Measurements from ENCODE around the gene SHFL. TPM values are rescaled to one million over a fixed set of nuclear protein-coding genes. Genes with fewer than 3 reads are reported as not detected.

The SHFL gene
- total RNA-seq (2014; rRNA removed; shearing (Covaris generic)) = 22.8 and 24.3 TPM in 2 replicates
- 28.7 and 36.7 TPM in 2 replicates for polyA plus RNA-seq (2015; cell fraction: cytosol; rRNA removed)
- 239 and 268 TPM in 2 replicates for polyA plus RNA-seq (2015; cell fraction: nucleus; rRNA removed)

DNA sequence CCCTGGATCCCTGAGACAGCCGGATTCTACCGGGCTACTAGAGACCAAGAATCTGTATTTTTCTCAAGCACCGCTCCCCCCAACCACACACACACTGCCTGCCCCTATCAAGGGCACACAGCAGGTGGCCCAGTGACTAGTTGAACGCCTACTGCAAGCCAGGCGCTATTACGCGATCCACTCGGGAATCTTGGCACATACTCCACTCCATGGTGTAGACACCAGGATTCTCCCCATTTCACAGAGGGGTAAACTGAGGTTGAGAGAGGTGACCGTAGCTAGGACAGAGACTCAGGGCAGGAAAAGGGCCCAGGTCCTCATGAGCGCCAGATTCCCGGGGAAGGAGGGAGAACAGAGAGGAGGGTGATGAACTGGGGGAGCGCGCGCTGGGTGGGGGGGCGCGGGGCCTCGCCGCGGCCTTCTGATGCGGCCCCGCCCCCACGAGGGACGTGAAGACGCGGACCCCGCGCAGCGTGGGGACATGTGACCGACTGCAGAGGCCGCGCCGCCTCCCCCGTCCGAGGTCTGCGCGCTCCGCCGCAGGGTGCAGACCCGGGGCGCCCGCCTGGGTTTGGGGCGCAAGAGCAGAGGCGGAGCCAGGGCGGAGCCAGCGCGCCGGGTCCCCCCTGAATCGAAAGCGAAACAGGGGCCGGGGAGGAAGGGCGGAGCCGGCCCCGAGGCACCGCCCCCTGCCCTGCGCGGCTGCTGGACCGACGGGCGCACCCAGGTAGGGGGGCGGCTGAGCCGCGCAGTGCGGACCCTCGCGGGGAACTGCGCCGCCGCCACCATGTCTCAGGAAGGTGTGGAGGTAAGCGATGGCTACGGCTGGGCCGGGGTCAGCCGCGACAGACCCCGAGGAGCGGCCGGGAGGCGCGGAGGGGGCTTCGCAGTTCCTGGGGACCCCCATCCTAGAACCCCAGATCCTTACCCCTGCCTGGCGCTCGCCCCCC is at the start of gene SHFL:
Gene SHFL (plus strand): TSS at position 677 of the 950 bp plus-strand sequence. CDS start 111 bp downstream, at position 788.
- in situ Hi-C loops (cut with HindIII; ENCODE audit: low pct_unique_long_range_greater_than_20kb, low sequenced_read_pairs) = no loop called here
- DNase-seq (ENCODE audit: low read depth, low spot score) = peak; percentile 54

DNA sequence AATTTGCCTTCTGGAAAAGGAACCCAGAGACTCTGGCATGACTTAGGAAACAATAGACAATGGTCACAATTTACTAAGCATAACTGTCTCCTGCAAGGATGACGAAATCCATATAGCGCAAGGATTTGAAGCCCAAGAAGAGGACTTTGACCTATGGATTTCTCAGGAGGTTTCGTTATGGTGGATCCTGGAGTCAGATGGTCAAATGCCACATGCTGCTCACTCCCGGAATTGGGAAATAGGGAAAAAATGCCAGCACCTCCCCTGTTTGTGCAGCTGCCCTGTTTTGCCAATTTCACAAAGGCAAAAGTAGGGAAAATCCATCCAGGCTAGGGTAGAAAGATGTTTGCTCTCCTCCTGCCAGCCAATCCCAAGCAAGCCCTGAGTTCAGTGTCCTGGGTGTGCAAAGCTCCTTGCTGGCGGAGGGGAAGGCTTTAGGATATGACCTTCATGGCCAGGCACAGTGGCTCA is 49.5 kb upstream of the SHFL start:
- in situ Hi-C loops (cut with HindIII; ENCODE audit: low pct_unique_long_range_greater_than_20kb, low sequenced_read_pairs) = no loop called here
- DNase-seq (ENCODE audit: low read depth, low spot score) = peak; percentile 98

DNA sequence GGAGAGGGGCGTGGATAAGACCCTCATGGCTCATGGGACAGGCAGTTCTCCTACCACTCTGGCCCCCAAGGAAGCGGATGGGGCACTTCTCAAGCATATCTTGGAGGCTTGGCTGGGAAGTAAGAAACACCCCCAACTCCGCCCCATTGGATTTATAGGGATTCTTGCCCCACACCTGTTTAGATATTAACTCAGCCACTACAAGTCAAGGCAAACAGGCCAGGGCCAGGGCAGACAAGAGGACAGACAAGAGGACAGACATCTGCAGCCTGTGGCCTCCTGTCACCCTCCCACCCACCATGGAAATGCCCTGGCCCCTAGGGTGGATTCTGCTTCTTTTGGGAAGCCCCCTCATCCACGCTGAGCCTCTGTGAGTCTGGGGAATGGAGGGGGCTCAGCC is 48.8 kb upstream of the SHFL start:
- in situ Hi-C loops (cut with HindIII; ENCODE audit: low pct_unique_long_range_greater_than_20kb, low sequenced_read_pairs) = no loop called here
- no peak for DNase-seq (ENCODE audit: low read depth, low spot score)

DNA sequence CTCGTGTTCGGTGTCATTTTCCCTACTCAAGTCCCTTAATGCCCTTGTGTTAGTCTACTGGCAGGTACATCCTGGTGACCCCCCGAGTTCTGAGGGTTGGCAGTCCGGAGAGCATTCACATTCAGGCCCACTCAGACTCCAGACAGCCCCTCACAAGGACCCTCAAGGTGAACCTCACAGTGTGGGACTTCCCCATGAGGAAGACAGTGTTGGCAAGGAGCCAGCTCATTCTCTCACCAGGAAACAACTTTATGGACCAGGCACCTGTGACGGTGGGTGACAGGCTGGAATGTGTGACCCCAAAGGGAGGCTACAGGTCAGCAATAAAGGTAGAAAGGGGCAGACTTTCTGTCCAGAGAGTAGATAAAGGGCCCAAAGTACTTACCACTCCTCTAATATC is 48.3 kb upstream of the SHFL start:
- in situ Hi-C loops (cut with HindIII; ENCODE audit: low pct_unique_long_range_greater_than_20kb, low sequenced_read_pairs) = no loop called here
- DNase-seq (ENCODE audit: low read depth, low spot score) = no peak

DNA sequence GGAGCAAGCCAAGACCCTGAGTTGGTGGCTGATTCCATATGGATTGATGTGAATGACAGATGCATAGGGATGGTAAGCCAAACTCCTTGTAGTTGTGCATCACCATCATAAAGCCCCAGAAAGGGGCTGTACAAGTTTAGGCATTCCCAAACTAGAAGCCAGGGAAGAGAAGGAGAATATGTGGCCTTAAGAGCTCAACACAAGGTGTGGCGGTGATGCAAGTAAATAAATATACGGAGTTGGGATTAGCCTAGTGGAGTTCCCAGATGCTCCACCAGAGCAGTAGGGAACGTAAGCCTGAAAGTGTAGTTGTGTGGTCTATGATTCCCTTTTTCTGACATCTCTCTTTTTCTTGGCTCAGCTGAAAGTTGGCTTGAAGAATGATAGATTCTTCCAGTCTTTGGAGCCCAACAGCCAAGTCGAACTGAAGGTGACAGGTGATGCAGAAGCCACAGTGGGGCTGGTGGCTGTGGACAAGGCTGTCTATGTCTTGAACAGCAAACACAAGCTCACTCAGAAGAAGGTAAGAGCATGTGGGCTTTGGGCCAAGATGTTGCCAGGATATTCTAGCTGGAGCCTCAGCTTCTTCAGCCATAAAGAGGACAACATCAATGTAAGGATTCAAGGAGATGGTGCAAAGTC is 42.7 kb upstream of the SHFL start:
- in situ Hi-C loops (cut with HindIII; ENCODE audit: low pct_unique_long_range_greater_than_20kb, low sequenced_read_pairs) = no loop called here
- DNase-seq (ENCODE audit: low read depth, low spot score) = peak; percentile 9

DNA sequence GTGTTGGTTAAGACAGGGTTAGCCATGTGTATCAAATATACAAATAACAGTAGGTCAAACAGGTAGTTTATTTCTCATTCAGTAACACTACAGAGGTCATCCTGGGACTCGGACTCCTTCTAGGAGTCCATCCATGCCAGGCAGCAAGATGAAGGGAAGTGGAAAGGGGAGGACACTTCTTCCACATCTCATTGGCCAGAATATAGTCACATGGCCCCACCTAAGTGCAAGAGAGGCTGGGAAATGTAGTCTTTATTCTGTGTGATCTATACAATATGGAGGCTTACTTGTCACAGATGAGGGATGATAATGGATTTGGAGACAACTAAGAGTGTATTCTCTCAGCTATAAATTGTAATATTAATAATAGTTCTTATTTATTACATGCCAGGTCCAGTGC is 41.7 kb upstream of the SHFL start:
- DNase-seq (ENCODE audit: low read depth, low spot score) = peak; percentile 66
- in situ Hi-C loops (cut with HindIII; ENCODE audit: low pct_unique_long_range_greater_than_20kb, low sequenced_read_pairs) = no loop called here

DNA sequence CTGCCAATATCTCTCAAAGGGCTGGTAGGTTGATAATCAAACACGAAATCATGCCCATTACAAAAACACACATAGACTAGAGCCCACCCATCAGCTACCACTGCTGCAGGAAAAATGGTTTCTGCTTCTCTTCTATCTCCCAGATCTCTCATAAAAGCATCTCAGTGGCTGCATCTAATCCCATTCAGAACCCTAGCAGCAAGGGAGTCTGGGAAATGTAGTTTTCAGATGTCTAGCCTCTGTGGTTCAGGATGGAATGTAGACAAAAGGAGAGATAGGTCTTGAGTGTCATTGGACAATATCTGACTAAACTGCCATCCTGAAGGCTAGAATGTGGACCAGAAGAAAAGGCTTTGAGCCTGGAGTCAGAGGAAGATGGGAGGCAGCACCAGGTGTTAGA is 40.7 kb upstream of the SHFL start:
- in situ Hi-C loops (cut with HindIII; ENCODE audit: low pct_unique_long_range_greater_than_20kb, low sequenced_read_pairs) = no loop called here

DNA sequence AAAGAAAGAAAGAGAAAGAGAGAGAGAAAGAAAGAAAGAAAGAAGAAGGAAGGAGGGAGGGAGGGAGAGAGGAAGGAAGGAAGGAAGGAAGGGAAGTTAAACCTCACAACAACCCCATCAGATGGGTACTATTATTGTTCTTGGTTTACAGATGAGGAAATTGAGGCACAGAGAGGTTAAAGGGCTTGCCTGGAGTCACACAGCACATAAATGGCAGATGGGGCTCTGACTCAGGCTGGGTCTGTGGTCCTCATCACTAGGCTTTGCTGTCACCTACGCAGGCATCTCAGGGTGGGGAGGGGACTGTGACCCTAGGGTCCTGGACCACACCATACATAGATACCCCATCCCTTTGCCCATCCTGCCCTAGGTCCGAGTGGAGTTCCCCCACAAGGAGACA is 36.5 kb upstream of the SHFL start:
- DNase-seq (ENCODE audit: low read depth, low spot score) = no peak
- in situ Hi-C loops (cut with HindIII; ENCODE audit: low pct_unique_long_range_greater_than_20kb, low sequenced_read_pairs) = no loop called here

More for the DNA sequence above, 40.7 kb upstream of the SHFL start:
- peak; percentile 40 for DNase-seq (ENCODE audit: low read depth, low spot score)

DNA sequence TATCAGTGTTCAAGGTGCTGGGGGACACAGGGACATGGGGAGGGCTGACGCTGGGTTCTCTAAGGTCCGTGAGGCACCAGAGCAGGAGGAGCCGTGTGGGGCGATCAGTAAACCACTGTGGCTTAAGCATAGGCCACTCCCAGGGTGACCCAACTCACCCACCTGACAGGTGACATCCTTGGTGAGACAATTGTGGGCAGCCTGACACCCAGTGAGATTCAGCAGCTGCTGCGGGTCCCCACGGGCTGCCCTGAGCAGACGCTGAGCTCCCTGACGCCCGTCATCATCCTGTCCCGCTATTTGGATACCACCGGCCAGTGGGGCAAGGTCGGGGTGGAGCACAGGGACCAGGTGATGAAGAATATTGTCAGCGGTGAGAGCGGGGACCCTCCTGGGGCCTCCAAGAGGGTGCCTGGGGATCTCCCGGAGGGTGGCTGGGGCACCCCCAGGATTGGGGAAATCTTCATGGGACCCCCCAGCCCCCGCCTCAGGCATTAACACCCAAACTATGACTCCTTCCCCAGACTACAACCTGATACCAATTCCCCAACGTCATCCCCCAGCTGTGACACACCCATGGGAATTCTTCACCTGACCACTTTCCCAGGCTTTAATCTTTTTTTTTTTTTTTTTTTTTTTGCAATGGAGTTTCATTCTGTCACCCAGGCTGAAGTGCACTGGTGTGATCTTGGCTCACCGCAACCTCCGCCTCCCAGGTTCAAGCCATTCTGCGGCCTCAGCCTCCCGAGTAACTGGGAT is 33.3 kb upstream of the SHFL start:
- in situ Hi-C loops (cut with HindIII; ENCODE audit: low pct_unique_long_range_greater_than_20kb, low sequenced_read_pairs) = no loop called here
- no peak for DNase-seq (ENCODE audit: low read depth, low spot score)

DNA sequence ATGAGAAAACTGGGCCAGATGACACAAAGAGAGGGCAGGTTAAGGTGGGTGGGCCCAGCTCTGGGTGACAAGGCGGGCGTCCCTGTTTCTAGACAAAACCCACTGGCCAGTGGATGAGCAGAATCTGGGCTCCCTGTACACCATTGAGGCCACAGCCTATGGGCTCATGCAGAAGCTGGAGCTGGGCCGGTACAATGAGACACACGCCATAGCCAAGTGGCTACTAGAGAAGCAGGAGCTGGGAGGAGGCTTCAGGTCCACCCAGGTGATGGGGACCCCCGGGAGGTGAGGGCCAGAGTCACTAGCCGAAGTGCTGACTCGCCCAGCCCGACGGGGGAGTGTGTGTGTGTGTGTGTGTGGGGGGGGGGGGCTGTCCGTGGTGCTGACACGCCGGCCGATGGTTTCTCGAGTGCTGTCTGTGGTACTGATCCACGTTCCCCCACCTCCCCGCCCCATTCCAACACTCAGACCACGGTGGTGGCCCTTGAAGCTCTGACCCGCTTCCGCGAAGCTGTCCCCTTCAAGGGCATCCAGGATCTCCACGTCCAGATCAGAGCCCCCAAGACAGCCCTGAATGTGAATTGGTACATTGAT is 24.3 kb upstream of the SHFL start:
- no peak for DNase-seq (ENCODE audit: low read depth, low spot score)
- in situ Hi-C loops (cut with HindIII; ENCODE audit: low pct_unique_long_range_greater_than_20kb, low sequenced_read_pairs) = no loop called here

DNA sequence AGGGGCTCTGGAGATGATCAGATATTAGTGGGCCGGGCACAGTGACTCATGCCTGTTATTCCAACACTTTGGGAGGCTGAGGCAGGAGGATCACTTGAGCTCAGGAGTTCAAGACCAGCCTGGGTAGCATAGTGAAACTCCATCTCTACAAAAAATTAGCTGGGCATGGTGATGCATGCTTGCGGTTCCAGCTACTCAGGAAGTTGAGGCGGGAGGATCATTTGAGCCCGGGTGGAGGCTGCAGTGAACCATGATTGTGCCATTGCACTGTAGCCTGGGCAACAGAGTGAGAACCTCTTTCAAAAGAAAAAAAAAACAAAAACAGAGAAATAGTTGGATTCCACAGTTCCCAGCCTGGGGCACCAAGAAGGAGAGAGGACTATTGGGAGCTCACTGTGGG is 17.9 kb upstream of the SHFL start:
- in situ Hi-C loops (cut with HindIII; ENCODE audit: low pct_unique_long_range_greater_than_20kb, low sequenced_read_pairs) = no loop called here
- DNase-seq (ENCODE audit: low read depth, low spot score) = no peak

DNA sequence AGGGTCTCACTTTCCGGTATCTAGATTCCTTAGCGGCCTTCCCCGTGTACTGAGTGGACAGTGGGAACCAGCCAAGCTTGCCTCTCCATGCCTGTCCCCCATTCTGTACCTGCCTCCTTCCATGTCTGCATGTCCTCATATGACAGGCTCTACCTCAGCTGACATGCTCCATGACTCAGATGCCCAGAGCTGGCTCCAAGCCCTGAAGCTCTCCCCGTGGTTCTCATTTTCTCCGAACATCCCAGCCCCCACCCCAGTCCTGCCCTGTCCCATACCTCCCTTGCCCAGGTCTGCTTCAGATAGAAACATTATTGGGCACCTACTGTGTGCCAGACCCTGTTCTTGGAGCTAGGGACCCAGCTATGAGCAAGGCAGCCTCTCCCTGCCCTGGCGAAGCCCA is 17.1 kb upstream of the SHFL start:
- peak; percentile 52 for DNase-seq (ENCODE audit: low read depth, low spot score)
- in situ Hi-C loops (cut with HindIII; ENCODE audit: low pct_unique_long_range_greater_than_20kb, low sequenced_read_pairs) = no loop called here

DNA sequence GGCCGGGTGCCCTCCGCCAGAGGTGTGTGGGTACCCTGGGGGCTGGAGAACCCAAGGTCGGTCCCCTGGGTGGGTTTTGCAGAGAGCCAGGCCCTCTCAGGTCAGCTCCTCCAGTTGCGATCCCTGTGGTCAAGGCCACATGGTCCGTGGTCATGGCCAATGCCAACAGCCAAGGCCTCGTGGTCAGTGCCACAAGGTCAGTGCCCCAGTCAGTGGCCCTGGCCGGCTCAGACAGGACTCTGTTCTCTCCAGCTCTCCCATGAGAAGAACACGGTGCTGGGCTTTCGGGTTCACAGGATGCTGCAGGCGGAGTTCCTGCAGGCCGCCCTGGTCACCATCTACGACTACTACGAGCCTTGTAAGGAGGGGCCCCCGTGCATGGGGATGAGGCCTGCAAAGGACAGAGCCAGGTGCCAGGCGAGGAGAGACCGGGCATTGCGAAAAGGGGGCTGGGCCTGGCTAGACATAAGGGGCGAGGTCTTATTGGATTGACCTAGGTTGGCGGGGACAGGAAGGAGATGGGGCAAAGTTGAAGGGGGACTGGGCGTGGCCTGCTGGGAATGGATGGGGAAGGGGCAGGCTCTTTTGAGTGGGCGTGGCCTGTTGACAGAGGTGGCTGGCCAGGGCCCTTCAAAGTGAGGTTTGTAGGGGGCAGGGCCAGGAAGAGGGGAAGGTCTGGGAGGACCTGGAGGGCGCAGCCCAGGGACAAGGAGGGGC is 15.2 kb upstream of the SHFL start:
- no peak for DNase-seq (ENCODE audit: low read depth, low spot score)
- in situ Hi-C loops (cut with HindIII; ENCODE audit: low pct_unique_long_range_greater_than_20kb, low sequenced_read_pairs) = no loop called here

DNA sequence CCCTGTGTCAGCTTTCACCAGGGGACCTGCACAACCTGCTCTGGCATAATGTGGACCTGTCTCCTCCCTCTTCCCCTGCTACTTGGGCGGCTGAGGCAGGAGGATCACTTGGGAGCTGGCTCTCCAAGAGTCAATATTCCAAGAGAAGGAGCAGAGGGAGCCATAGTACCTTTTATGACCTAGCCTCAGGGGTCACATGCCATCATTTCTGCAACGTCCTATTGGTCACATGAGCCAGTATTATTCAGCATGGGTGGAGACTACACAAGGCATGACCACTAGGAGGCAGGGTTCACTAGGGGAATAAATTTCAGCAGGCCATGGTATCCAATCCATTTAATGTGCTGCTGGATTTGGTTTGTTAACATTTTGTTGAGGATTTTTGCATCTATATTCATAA is 12.0 kb upstream of the SHFL start:
- in situ Hi-C loops (cut with HindIII; ENCODE audit: low pct_unique_long_range_greater_than_20kb, low sequenced_read_pairs) = no loop called here
- DNase-seq (ENCODE audit: low read depth, low spot score) = peak; percentile 53

DNA sequence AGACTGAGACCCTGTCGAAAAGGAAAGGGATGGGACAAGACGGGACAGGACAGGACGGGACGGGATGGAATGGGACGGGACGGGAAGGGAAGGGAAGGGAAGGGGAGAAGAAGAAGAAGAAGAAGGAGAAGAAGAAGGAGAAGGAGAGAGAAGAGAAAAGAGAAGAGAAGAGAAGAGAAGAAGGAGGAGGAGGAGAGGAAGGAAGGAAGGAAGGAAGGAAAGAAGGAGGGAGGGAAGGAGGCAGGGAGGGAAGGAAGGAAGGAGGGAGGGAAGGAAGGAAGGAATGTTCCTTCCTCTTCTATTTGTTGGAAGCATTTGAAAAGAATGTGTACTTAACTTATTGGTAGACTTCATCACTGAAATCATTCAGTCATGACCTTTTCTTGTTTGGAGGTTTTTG is 9.6 kb upstream of the SHFL start:
- in situ Hi-C loops (cut with HindIII; ENCODE audit: low pct_unique_long_range_greater_than_20kb, low sequenced_read_pairs) = no loop called here
- DNase-seq (ENCODE audit: low read depth, low spot score) = no peak

DNA sequence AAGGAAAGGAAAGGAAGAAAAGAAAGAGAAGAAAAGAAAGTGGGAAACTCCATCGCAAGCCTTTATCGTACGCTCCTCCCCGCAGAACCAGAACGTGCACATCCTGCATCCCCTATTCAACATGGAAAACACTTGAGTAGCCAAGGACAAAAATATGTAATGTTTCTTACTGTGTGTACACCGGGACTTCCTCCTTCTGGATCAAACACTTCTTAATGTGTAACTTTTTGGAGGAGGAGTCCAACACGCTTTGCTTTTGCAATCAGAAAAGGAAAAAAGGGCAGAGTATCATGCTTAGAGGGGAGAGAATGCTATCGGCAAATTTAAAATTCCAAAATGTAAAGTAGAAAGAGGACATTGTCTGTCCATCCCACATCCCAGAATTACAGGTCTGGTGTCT is 7.8 kb upstream of the SHFL start:
- in situ Hi-C loops (cut with HindIII; ENCODE audit: low pct_unique_long_range_greater_than_20kb, low sequenced_read_pairs) = no loop called here
- DNase-seq (ENCODE audit: low read depth, low spot score) = no peak

DNA sequence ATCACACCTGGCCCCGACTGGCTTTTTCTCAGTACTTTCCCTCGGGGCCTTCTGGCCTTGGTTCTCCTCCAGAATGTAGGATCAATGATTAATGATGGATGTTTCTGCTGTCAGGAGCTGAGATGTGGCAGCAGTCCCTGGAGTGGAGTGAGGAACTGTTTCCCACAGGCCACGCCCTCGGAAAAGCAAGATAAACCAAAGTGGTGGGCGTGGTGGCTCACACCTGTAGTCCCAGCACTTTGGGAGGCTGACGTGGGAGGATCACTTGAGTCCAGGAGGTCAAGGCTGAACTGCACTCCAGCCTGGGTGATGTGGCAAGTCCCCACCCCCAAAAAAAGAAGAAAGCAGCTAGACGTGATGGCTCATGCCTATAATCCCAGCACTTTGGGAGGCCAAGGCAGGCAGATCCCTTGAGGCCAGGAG is 7.1 kb upstream of the SHFL start:
- in situ Hi-C loops (cut with HindIII; ENCODE audit: low pct_unique_long_range_greater_than_20kb, low sequenced_read_pairs) = no loop called here
- no peak for DNase-seq (ENCODE audit: low read depth, low spot score)
